DMS79 (cell line): ENCODE results near the gene MRPS15.
A peak's percentile ranks its signal among the peaks of the same experiment; 100 is the strongest.

Source experiments
- DNase-seq: peaks from one replicate; lab custom pipeline; 2025; lab: John Stamatoyannopoulos, UW

Gene MRPS15

GRCh38 chr1:36457691-36458090 lies 6.5 kb downstream of the MRPS15 start:
- DNase-seq, result peak; percentile 43

- DNase-seq, result no peak
Measured at GRCh38 chr1:36456391-36456928, 7.7 kb downstream of the MRPS15 start.

GRCh38 chr1:36455386-36455785 lies 8.8 kb downstream of the MRPS15 start:
- DNase-seq, result no peak

GRCh38 chr1:36453600-36454388 lies 10.4 kb downstream of the MRPS15 start:
- DNase-seq, result no peak

GRCh38 chr1:36453051-36453450 lies 11.1 kb downstream of the MRPS15 start:
- DNase-seq, result no peak

- no peak for DNase-seq
Measured at GRCh38 chr1:36450919-36451305, 13.3 kb downstream of the MRPS15 start.

GRCh38 chr1:36450270-36450918 lies 13.8 kb downstream of the MRPS15 start, which contains the start of gene OSCP1:
TSS of gene OSCP1 (minus strand) at chr1:36450451. CDS start at chr1:36450369, 82 bp downstream.
- peak; percentile 89 for DNase-seq

- no peak for DNase-seq
Measured at GRCh38 chr1:36448530-36449056, 15.6 kb downstream of the MRPS15 start.

GRCh38 chr1:36447450-36447849 lies 16.7 kb downstream of the MRPS15 start:
- DNase-seq, result no peak

- DNase-seq, result no peak
Measured at GRCh38 chr1:36446746-36447145, 17.4 kb downstream of the MRPS15 start.

- no peak for DNase-seq
Measured at GRCh38 chr1:36446271-36446670, 17.9 kb downstream of the MRPS15 start.

- DNase-seq, result no peak
Measured at GRCh38 chr1:36443297-36443696, 20.9 kb downstream of the MRPS15 start.

- no peak for DNase-seq
Measured at GRCh38 chr1:36442337-36442736, 21.8 kb downstream of the MRPS15 start.

- no peak for DNase-seq
Measured at GRCh38 chr1:36440646-36441045, 23.5 kb downstream of the MRPS15 start.

GRCh38 chr1:36440044-36440443 lies 24.1 kb downstream of the MRPS15 start:
- no peak for DNase-seq

- DNase-seq, result no peak
Measured at GRCh38 chr1:36438715-36439114, 25.5 kb downstream of the MRPS15 start.

- DNase-seq, result no peak
Measured at GRCh38 chr1:36436821-36437220, 27.4 kb downstream of the MRPS15 start.

GRCh38 chr1:36433102-36433501 lies 31.1 kb downstream of the MRPS15 start:
- no peak for DNase-seq

- DNase-seq, result no peak
Measured at GRCh38 chr1:36432616-36433015, 31.6 kb downstream of the MRPS15 start.

GRCh38 chr1:36425791-36426190 lies 38.4 kb downstream of the MRPS15 start:
- no peak for DNase-seq

GRCh38 chr1:36421649-36422048 lies 42.5 kb downstream of the MRPS15 start:
- DNase-seq, result no peak

GRCh38 chr1:36420836-36421317 lies 43.3 kb downstream of the MRPS15 start:
- peak; percentile 56 for DNase-seq

GRCh38 chr1:36420409-36420808 lies 43.8 kb downstream of the MRPS15 start:
- DNase-seq, result no peak
